Heart right ventricle (tissue), 16 donors: Measurements from ENCODE around the gene ATP5F1B. TPM values are rescaled to one million over a fixed set of nuclear protein-coding genes. Genes with fewer than 3 reads are reported as not detected.
A peak's percentile ranks its signal among the peaks of the same experiment; 100 is the strongest.

Source experiments
- ATAC-seq, 8 donors: fragments of 200-7000 bp; cut with Tn5 transposase; one replicate each; pipeline ENCODE4 v1.9.1; 2020; ENCODE audit warnings: mild to moderate bottlenecking in 8 of 8, moderate library complexity in 8 of 8, moderate number of reproducible peaks in 1 of 8
- DNase-seq, 2 donors: peaks; one replicate each; pipeline ENCODE4 v3.0.0-alpha.2; 2020
- H3K27ac ChIP-seq, 10 donors: fragments of 200-600 bp; sonication (generic) in 2 of 10; one replicate each; pipeline versions ENCODE4 v1.5.0 to v1.8.0; 2020 to 2022; ENCODE audit warnings: mild to moderate bottlenecking in 3 of 10
- H3K27me3 ChIP-seq, 7 donors: fragments of 200-600 bp; one replicate each; pipeline ENCODE4 v1.8.0; 2021 to 2022; ENCODE audit warnings: mild to moderate bottlenecking in 2 of 7
- H3K36me3 ChIP-seq, 9 donors: fragments of 200-600 bp; sonication (generic) in 1 of 9; one replicate each; pipeline versions ENCODE4 v1.5.0 to v1.8.0; 2020 to 2022; ENCODE audit warnings: mild to moderate bottlenecking in 2 of 9
- H3K4me1 ChIP-seq, 9 donors: fragments of 200-600 bp; sonication (generic) in 1 of 9; one replicate each; pipeline versions ENCODE4 v1.5.0 to v1.8.0; 2020 to 2022; ENCODE audit warnings: mild to moderate bottlenecking in 4 of 9
- H3K4me3 ChIP-seq, 10 donors: fragments of 200-600 bp; sonication (generic) in 2 of 10; one replicate each; pipeline versions ENCODE4 v1.5.0 to v1.8.0; 2020 to 2022; ENCODE audit warnings: mild to moderate bottlenecking in 7 of 10, moderate library complexity in 2 of 10
- H3K9me3 ChIP-seq, 11 donors: fragments of 200-600 bp in 10 of 11; sonication (generic) in 2 of 11; one replicate each; pipeline versions ENCODE4 v1.5.0 to v1.8.0; 2013 to 2022; ENCODE audit warnings: mild to moderate bottlenecking in 2 of 11, control low read depth in 1 of 11, moderate library complexity in 1 of 11
- CTCF ChIP-seq, 9 donors: fragments of 200-600 bp; sonication (generic) in 2 of 9; IDR thresholded peaks; one replicate each; pipeline versions ENCODE4 v1.5.0 to v1.8.0; 2021 to 2022; ENCODE audit warnings: antibody characterized with exemption in 9 of 9, mild to moderate bottlenecking in 5 of 9, moderate library complexity in 1 of 9
- WGBS, 2 donors: extraction: QIAGEN DNeasy Blood & Tissue Kit; methylation state at CpG; one replicate each; pipeline ENCODE4 v1.1.7; 2013; ENCODE audit warnings: inconsistent platforms in 1 of 2; 5-methylcytosine and 5-hydroxymethylcytosine counted together
- intact Hi-C, 10 donors: fragments of 100-400 bp; cut with DNase I; formaldehyde crosslinking; loops; one replicate each; pipeline versions ENCODE4 v1.11.1 to v1.14.2; 2022
- polyA plus RNA-seq, 2 donors: library from polyadenylated mRNA; stranded (reverse); fragments of 200-250 nt; gene quantifications; one replicate each; pipeline ENCODE4 v1.2.3, GENCODE V29; 2013
- total RNA-seq, 10 donors: library from RNA; stranded (reverse); fragmentation: NEBNext Ultra II Directional in 3 of 10; extraction: Animal tissue kit (Norgen Biotek cat#: 25700) in 3 of 10; gene quantifications; one replicate each; pipeline versions ENCODE4 v1.2.1 to v1.2.4, GENCODE V29; 2021 to 2023
- donor health status: Arrhythmogenic right ventricular cardiomyopathy.
- donor health status: ischemic (EF 13 %, LVEDD 7.1; RV severe dilation, severe dysfunction).
- donor health status: healthy with polysubstance abuse.
- donor health status: DM: no; HTN: yes; CAD: no.
- donor health status: DM: no; HTN: no; CAD: no.
- donor health status: ischemic (EF 25% LVEDD 6.9; RV normal size, moderate dysfunction).
- donor health status: ischemic (EF 25% LVEDD 5.7; RV mildly dilated, moderate dysfunction).
- donor health status: healthy.
- donor health status: DM: yes; HTN: yes; CAD: no.
- donor health status: Ischemic cardiomyopathy.
- donor health status: ischemic (EF 35%, LVEDD 5.7; RV mildly dilated, moderate dysfunction).
- donor health status: nonischemic (EF 11% LVEDD 7.7; RV severe dilation, severe dysfunction).
- donor health status: DM: yes; HTN: yes; CAD: no.
- donor health status: PGD.
- donor health status: ischemic (EF 29% LVEDD 5.4; RV normal size, mild dysfunction).
- donor health status: nonischemic (EF 23%, LVEDD 6.1; RV moderate dilation, normal function).

The ATP5F1B gene
- total and polyA plus RNA-seq, 12 donors, result 1,003 to 3,612 (median 3,231) TPM

DNA sequence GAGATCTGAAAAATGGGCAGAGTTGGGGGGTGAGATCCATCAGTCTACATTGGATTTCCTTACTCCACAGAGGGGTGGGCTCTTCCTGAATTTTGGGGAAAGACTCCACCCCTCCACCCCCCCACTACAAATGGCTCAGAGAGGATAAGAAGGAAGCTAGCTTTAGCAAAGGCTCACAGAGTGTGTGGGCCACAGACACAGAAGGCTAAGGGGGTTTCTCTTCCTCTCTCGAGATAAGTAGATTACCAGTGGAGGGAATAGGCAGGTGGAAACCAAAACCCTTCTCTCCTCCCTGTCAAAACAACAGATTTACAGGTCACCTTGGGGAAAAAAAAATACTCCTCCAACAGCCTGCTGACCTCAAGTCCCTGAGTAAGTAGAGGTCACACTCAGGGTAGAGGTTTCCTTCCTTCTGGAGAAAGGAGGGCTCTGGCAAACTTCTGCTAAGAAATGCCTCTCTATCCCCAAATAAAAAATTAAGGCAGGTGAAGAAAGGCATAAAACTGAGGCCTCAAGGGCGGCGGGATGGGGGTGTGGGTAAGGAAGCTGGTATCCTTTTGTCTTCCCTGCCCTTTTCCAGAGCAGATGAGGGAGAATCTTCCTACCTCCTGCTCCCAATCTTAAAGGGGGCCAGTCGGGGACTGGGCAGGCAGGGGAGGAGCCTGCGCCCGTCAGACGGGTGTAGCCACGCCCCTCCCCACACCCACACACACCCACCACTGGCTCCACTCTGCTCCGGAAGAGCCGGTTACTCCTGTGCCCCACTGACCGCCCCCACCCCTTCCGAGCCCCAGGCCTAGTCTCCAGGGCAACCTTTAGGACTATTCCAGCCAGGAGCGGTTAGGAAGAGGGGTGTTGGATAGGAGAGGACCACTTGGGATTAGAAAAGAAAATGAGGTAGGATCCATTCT, 13.7 kb downstream of the ATP5F1B start:
- no peak for TF ChIP-seq CTCF (IDR thresholded peaks at IDR 0.05)
- Histone ChIP-seq H3K4me1 (peaks cover 29 to 80% (median 68%) of the 10 kb centered on the region in 9 donors), H3K27ac (peak overlapping the region in 8 of 10 donors; percentile 32 to 96 (median 82)), H3K9me3 (no peaks in the 10 kb centered on the region), H3K4me3 (peak overlapping the region in 8 of 10 donors; percentile 8 to 87 (median 72)), H3K27me3 (no peaks in the 10 kb centered on the region), H3K36me3 (peaks cover 0 to 10% (median 0%) of the 10 kb centered on the region in 9 donors)
- intact Hi-C loops, result loop anchor here in 7 of 10 donors (5.0 to 10.0 kb wide), 8 partner anchors 55 to 507 kb away; partner anchors contain the start of genes RBMS2 (in 2 of the 7), ESYT1 (in 1 of the 7), NAB2 (in 1 of the 7) and NACA (in 1 of the 7)
- ATAC-seq (peak in 3 of 8 donors; percentile 12 to 24 (median 14)), DNase-seq (peak; percentile 74 to 79)
- 5 to 8% methylated on average over 13 of the region's 13 CpGs for WGBS, 2 donors

DNA sequence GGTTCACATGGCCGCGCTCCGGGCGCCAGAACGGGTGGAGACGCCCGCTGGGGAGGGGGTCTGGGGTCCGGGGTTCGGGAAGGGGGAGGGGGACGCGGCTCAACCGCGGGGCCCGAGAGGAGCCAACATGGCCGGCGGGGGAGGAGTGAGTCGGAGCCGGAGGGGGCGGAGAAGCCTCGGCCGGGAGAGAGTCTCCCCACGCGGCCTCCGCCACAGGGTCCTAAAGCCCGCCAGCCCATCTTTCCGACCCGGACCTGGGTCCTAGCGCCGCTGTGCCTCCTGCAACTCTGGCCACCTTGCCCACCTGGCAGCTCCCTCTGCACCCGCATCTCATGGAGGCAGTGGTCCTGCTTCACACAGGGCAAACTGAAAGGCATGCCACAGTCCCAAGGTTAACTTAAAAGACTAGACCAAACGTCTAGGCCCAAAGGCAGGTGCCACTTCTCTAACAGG, 15.6 kb downstream of the ATP5F1B start, which contains the start of gene BAZ2A:
Gene BAZ2A (minus strand): TSS at position 147 of the 453 bp plus-strand sequence. CDS start 12,796 bp downstream, outside the sequence.
- no peak for TF ChIP-seq CTCF (IDR thresholded peaks at IDR 0.05)
- 1% methylated on average over 18 to 30 of the region's 31 CpGs for WGBS, 2 donors
- ATAC-seq, result peak; percentile 88 to 92 (median 89)

GRCh38 chr12:56629459-56630179, 16.2 kb downstream of the ATP5F1B start:
- H3K9me3 ChIP-seq, result no peaks in the 10 kb centered on the region
- no peaks in the 10 kb centered on the region for H3K27me3 ChIP-seq
- WGBS, 2 donors, result 1% methylated on average over 44 to 46 of the region's 46 CpGs
- H3K4me3 ChIP-seq, result peak overlapping the region; percentile 65 to 100 (median 99)
- intact Hi-C loops, result loop anchor here in 8 of 10 donors (5.0 to 10.0 kb wide), 8 partner anchors 52 to 505 kb away; partner anchors contain the start of genes RBMS2 (in 3 of the 8), ESYT1 (in 1 of the 8), NAB2 (in 1 of the 8) and NACA (in 1 of the 8)
- H3K27ac ChIP-seq, result peak overlapping the region; percentile 81 to 100 (median 96)
- H3K4me1 ChIP-seq, result peaks cover 29 to 79% (median 76%) of the 10 kb centered on the region in 9 donors
- no peak for TF ChIP-seq CTCF (IDR thresholded peaks at IDR 0.05)
- ATAC-seq, result peak; percentile 28 to 60 (median 42)
- peaks cover 0 to 25% (median 0%) of the 10 kb centered on the region in 9 donors for H3K36me3 ChIP-seq
- DNase-seq, result peak; percentile 42 to 52

More for the DNA sequence above, 15.6 kb downstream of the ATP5F1B start, which contains the start of gene BAZ2A:
- Histone ChIP-seq H3K27me3 (no peaks in the 10 kb centered on the region), H3K9me3 (no peaks in the 10 kb centered on the region), H3K36me3 (peaks cover 0 to 22% (median 0%) of the 10 kb centered on the region in 9 donors), H3K27ac (peak within 1 kb of the TSS; percentile 81 to 100 (median 96)), H3K4me3 (peak within 1 kb of the TSS; percentile 65 to 100 (median 99)), H3K4me1 (peaks cover 29 to 75% (median 72%) of the 10 kb centered on the region in 9 donors)
- intact Hi-C loops, result loop anchor here in 7 of 10 donors (5.0 to 10.0 kb wide), 8 partner anchors 53 to 505 kb away; partner anchors contain the start of genes RBMS2 (in 2 of the 7), ESYT1 (in 1 of the 7), NAB2 (in 1 of the 7) and NACA (in 1 of the 7)
- DNase-seq, result peak; percentile 90 to 92
